Fibroblast of skin of left quadriceps (primary cell): ENCODE data around the gene TNRC6A.
A peak's percentile ranks its signal among the peaks of the same experiment; 100 is the strongest.
"Not testable (repeated sequence)": the region's sequence is repeated elsewhere in the genome, so short reads cannot be mapped to it uniquely, and the experiment has no call there.

Source experiments
- DNase-seq, 2 experiments: peaks; one replicate each; pipeline ENCODE4 v3.0.0-alpha.2; 2013; ENCODE audit warnings: low read depth in 2 of 2

The TNRC6A gene

GRCh38 chr16:24758373-24758772 lies 28.9 kb downstream of the TNRC6A start:
- no peak for DNase-seq

GRCh38 chr16:24759006-24759405 lies 29.6 kb downstream of the TNRC6A start:
- DNase-seq, result no peak

DNA sequence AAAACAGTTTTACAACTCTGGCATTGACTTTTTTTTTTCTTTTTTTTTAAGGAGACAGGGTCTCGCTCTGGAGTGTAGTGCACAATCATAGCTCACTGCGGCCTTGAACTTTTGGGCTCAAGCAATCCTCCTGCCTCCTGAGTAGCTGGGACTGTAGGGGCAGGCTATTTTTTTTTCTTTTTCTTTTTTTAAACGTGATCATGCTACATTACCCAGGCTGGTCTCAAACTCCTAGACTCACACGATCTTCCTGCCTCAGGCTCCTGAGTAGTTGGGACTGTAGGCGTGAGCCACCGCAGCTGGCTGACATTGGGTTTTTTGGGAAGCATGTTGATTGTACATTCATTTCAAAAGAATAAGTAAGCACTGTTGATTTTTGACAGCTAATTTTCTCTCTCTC lies 32.1 kb downstream of the TNRC6A start:
- no peak for DNase-seq

DNA sequence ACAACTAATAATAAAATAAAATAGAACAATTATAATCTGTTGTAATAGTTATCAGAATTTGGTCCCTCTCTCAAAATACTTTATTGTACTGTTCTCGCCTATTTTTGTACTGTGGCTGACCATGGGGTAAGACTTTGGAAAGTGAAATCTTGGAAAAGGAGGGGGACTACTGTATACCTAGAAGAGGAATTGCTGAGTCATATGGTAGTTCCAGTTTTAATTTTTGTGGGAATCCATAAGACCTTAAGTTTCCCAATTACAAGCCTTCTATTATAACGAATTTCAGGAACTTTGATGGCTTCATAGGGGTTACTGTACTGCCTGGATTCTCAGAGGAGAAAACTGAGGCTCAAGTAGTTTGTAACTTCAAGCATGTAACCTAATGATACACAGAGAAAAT lies 35.5 kb downstream of the TNRC6A start:
- DNase-seq, result no peak

DNA sequence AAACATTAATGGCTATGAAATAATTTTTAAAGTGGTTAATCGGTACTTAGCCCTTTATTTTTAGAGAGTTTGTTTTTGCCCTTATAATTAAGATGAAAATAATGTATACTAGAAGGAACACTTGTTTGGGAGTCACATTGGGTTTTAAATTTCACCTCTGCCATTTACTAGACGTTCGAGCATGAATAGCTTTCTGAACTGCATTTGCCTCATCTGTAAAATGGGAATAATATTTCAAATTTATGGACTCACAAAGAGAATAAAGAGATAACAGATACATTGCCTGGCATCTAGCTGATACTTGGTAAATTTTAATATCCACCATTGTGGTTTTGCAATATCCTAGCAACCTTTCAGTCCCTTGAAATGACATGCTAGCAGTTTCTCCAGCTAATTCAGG lies 36.6 kb downstream of the TNRC6A start:
- no peak for DNase-seq

DNA sequence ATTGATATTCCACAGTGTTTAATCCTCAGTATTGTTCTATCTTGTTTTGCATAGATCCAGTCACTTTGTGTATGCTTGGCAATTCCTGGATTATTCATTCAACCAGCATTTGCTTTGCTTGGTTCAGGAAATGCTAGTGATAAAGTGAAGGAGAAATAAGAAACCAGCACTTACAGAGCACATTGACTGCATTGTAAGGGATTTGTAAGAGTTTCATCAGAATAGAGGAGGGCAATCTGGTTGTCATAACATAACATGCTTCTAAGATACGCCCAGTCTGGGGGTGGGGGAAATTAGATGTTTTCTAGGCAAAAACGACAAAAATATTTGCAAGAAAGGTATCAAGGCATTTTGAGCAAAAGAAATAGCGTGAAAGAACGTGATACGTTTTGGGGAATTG lies 40.4 kb downstream of the TNRC6A start:
- peak; percentile 24 to 27 for DNase-seq

DNA sequence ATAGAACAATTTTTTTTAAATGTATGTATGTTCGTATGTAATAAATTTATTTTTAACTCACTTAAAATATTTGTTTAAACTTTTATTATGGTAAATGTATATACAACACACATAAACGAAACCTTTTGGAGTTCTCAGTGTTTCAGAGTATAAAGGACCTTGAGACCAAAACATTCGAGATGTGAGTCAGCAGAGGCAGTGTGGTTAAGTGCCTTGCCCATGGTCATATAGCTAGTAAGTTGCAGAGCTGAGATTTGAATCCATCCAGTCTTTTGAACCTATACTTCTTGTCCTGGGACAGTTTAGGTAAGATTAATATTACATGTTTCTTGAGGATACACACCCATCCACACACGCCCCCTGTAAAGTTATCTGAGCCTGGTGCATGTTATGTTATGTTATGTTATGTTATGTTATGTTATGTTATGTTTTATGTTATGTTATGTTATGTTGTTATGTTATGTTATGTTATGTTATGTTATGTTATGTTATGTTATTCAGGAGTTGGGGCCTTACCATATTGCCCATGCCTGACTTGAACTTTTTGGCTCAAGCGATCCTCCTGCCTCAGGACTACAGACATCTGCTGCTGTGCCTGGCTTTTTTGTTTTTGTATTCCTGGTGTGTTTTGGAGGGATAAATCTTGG lies 41.8 kb downstream of the TNRC6A start:
- no peak for DNase-seq

DNA sequence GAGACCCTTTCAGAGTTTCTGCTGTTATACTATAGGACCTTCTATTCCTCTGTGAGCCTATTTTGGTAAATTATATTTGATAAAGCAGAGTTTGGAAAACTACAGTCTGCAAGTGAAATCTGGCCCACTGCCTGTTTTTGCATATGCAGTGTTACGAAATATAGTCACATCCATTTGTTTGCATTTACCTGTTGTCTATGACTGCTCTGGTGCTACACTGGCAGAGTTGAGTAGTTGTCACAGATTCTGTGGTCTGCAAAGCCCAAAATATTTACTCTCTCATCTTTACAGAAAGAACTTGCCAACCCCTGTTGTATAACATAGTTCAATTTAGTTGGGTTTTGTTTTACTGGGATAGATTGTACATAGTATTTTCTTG lies 42.3 kb downstream of the TNRC6A start:
- DNase-seq, result no peak

DNA sequence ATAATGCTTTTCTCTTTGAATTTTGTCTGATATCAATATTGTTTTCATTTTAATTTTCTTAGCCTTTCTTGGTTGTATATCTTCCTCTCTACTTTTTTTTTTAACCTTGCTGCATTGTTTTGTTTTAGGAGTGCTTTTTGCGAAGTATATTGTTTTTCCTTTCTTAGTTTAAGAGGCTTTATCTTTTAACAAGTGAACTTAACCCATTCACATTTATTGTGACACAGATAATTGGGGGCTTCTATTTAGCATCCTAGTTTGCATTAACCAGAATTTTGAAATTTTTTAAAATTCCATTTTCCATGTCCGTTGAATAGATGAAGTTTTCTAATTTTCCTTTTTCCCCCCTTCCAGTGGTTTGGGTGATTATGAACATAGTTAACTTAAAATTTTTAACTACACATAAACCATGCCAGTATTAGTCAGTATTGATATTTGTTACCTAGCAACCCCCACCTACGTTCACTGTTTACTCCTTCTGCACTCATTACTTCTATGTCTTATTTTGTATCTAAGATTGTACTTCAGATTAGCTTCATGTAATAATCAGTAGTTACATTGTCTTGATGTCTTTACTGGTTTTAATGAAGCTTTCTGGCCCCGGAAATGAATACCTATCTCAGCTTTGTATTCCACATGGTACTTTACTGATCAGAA lies 44.4 kb downstream of the TNRC6A start:
- no peak for DNase-seq

DNA sequence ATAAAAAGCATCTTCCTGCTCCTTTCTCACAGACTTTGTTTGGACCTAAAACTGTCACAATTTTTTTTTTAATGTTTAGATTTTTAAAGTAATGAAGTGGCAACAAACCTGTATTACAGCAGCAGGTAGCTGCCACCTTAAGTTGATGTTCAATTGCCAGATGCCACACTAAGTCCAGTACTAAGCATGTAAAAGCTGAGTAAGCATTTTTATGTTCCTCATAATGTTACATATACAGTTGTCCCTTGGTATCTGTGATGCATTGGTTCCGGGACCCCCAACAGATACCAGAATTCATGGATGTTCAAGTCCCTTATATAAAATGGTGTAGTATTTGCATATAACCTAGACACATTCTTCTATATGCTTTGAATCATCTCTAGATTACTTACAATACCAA lies 45.1 kb downstream of the TNRC6A start:
- no peak for DNase-seq

- no peak for DNase-seq
Measured at GRCh38 chr16:24775455-24775854, 46.0 kb downstream of the TNRC6A start.

- no peak for DNase-seq
Measured at GRCh38 chr16:24776501-24777220, 47.2 kb downstream of the TNRC6A start.

GRCh38 chr16:24778671-24779070 lies 49.2 kb downstream of the TNRC6A start:
- DNase-seq, result no peak

- DNase-seq, result no peak
Measured at GRCh38 chr16:24781256-24781655, 51.8 kb downstream of the TNRC6A start.

- DNase-seq, result no peak
Measured at GRCh38 chr16:24784121-24784520, 54.7 kb downstream of the TNRC6A start.

GRCh38 chr16:24789881-24790280 lies 60.4 kb downstream of the TNRC6A start:
- DNase-seq, result no peak

- DNase-seq, result peak in 1 of 2 experiments; percentile 0
Measured at GRCh38 chr16:24800586-24800985, 71.1 kb downstream of the TNRC6A start.

- DNase-seq, result no peak
Measured at GRCh38 chr16:24801761-24802302, 72.4 kb downstream of the TNRC6A start.

DNA sequence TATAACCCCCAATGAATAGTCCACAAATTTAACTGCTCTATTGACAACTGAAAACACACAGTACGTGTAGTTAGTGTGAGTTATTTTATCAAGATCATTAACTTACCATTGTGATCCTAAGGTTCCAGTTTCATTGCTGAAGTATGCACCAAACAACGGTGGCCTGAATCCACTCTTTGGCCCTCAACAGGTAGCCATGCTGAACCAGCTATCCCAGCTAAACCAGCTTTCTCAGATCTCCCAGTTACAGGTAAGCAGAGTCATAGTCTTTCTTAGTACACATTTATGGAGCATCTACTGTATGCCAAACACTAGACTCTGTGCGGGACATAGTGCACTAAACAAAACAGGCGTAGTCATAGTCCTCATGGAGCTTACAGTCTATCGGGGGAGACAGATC lies 76.0 kb downstream of the TNRC6A start:
- DNase-seq, result no peak

DNA sequence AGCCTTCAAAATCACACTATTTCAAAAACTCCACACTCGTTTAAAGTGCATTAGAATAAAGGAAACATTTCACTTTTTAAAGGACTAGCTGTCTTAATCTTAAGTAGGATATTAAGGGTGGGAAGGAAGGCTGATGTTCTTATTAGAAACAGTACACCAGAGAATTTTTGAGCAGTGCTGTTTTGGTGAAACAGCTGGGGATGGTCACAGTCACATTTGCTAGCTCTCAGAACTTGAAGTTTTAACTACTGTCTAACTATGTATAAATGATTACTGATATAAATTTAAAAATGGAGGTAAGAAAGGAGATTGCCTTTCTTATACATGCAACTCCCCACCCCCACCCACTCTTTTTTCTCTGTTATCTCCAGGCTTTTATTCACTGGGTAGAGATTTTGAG lies 77.8 kb downstream of the TNRC6A start:
- no peak for DNase-seq

DNA sequence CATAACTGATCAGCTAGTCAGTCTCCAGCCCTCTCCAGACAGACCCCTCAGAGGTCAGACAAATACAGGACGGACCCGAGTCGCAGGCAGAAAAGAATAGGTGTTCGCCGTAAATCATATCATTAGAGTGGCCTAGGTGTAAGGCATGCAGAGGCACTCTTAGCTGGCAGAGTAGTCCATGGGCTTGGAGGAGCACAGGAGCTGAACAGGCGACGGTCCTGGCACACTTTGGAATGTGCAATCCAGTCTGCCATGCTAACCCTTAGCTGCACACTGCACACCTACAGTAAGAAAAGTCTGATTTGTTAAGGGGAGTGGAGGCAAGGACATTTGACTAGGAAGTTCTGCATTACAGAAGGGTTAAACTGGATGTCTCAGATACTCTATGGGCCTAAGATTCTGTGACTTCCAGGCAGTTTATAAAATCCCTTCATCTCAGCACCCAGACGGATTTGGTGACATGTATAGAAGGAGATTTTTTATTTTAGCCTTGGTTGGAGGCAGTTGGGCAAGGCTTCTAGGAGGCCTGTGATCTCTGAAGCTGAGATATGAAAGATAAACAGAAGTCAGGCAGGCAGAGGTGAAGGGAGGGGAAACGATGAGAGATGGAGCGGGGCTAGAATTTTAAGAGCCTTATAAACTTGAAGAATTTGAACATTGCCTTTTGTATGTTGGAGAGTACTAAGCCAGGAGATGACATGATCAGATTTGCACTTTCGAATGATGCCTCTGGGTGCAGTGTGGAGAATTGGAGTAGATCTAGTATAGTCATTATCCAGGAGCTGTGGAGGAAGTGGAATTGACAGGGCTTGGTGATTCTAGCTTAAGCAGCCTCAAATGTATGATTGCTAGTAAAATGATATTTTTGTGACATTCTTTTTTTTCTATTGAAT lies 81.7 kb downstream of the TNRC6A start:
- DNase-seq, result no peak

- not testable (repeated sequence) for DNase-seq
Measured at GRCh38 chr16:24812813-24813212, 83.4 kb downstream of the TNRC6A start.
